ENCODE measurements around the gene MS4A6A. TPM values are rescaled to one million over a fixed set of nuclear protein-coding genes. Genes with fewer than 3 reads are reported as not detected.
"Not testable (repeated sequence)": the region's sequence is repeated elsewhere in the genome, so short reads cannot be mapped to it uniquely, and the experiment has no call there.

MS4A6A gene
- total RNA-seq, 4 donors from 2014 or later = 4.1 to 22.2 (median 15.0) TPM

GRCh38 chr11:60197442-60197841 lies 14.6 kb upstream of the MS4A6A start:
- intact Hi-C loops (cut with DNase I; ENCODE audit: low total_unique reads) = no loop called here
- DNase-seq (ENCODE audit: low spot score in 2 of 2) = no peak

GRCh38 chr11:60195923-60196368 lies 13.1 kb upstream of the MS4A6A start:
- WGBS, 2 donors = 76 to 77% methylated on average over 4 of the region's 4 CpGs
- no peak overlapping the region for H3K4me3 ChIP-seq (ENCODE audit: low read depth, poor library complexity, severe bottlenecking)
- intact Hi-C loops (cut with DNase I; ENCODE audit: low total_unique reads) = no loop called here
- TF ChIP-seq POLR2A (IDR thresholded peaks at IDR 0.05) = no peak
- no peak for TF ChIP-seq CTCF (IDR thresholded peaks at IDR 0.05)
- DNase-seq (ENCODE audit: low spot score in 2 of 2) = no peak

More at GRCh38 chr11:60197442-60197841, 14.6 kb upstream of the MS4A6A start:
- H3K4me3 ChIP-seq (ENCODE audit: low read depth, poor library complexity, severe bottlenecking) = no peak overlapping the region
- TF ChIP-seq POLR2A (IDR thresholded peaks at IDR 0.05) = no peak
- WGBS, 2 donors = 87 to 89% methylated on average over 1 of the region's 1 CpG

- 67 to 75% methylated on average over 3 of the region's 3 CpGs for WGBS, 2 donors
- intact Hi-C loops (cut with DNase I; ENCODE audit: low total_unique reads) = no loop called here
Measured at GRCh38 chr11:60194511-60194910, 11.6 kb upstream of the MS4A6A start.

GRCh38 chr11:60193687-60194433 lies 11.0 kb upstream of the MS4A6A start:
- TF ChIP-seq POLR2A (IDR thresholded peaks at IDR 0.05) = no peak
- no peak for TF ChIP-seq CTCF (IDR thresholded peaks at IDR 0.05)
- peak in 1 of 2 donors; percentile 54 for DNase-seq (ENCODE audit: low spot score in 2 of 2)
- intact Hi-C loops (cut with DNase I; ENCODE audit: low total_unique reads) = no loop called here
- WGBS, 2 donors = 8 to 9% methylated on average over 1 of the region's 1 CpG
- H3K4me3 ChIP-seq (ENCODE audit: low read depth, poor library complexity, severe bottlenecking) = no peak overlapping the region

More at GRCh38 chr11:60194511-60194910, 11.6 kb upstream of the MS4A6A start:
- no peak overlapping the region for H3K4me3 ChIP-seq (ENCODE audit: low read depth, poor library complexity, severe bottlenecking)
- DNase-seq (ENCODE audit: low spot score in 2 of 2) = no peak
- no peak for TF ChIP-seq POLR2A (IDR thresholded peaks at IDR 0.05)
- no peak for TF ChIP-seq CTCF (IDR thresholded peaks at IDR 0.05)

- H3K4me3 ChIP-seq (ENCODE audit: low read depth, poor library complexity, severe bottlenecking); intact Hi-C loops (cut with DNase I; ENCODE audit: low total_unique reads); DNase-seq (ENCODE audit: low spot score in 2 of 2): not testable (repeated sequence)
- WGBS, 2 donors = 86 to 87% methylated on average over 4 of the region's 4 CpGs
Measured at GRCh38 chr11:60192564-60192963, 9.7 kb upstream of the MS4A6A start.

GRCh38 chr11:60188481-60188880 lies 5.6 kb upstream of the MS4A6A start:
- DNase-seq (ENCODE audit: low spot score in 2 of 2); H3K4me3 ChIP-seq (ENCODE audit: low read depth, poor library complexity, severe bottlenecking); intact Hi-C loops (cut with DNase I; ENCODE audit: low total_unique reads): not testable (repeated sequence)
- 31% methylated on average over 3 of the region's 3 CpGs for WGBS, 2 donors

- WGBS, 2 donors = 86 to 87% methylated on average over 2 of the region's 2 CpGs
- not testable (repeated sequence) for DNase-seq (ENCODE audit: low spot score in 2 of 2)
Measured at GRCh38 chr11:60186128-60186527, 3.2 kb upstream of the MS4A6A start.

GRCh38 chr11:60185512-60185827 lies 2.6 kb upstream of the MS4A6A start:
- 49 to 50% methylated on average over 2 of the region's 2 CpGs for WGBS, 2 donors
- H3K4me3 ChIP-seq (ENCODE audit: low read depth, poor library complexity, severe bottlenecking); intact Hi-C loops (cut with DNase I; ENCODE audit: low total_unique reads); DNase-seq (ENCODE audit: low spot score in 2 of 2): not testable (repeated sequence)

More at GRCh38 chr11:60186128-60186527, 3.2 kb upstream of the MS4A6A start:
- H3K4me3 ChIP-seq (ENCODE audit: low read depth, poor library complexity, severe bottlenecking); intact Hi-C loops (cut with DNase I; ENCODE audit: low total_unique reads): not testable (repeated sequence)
